ENCODE measurements around the gene LTBP3.

DNA sequence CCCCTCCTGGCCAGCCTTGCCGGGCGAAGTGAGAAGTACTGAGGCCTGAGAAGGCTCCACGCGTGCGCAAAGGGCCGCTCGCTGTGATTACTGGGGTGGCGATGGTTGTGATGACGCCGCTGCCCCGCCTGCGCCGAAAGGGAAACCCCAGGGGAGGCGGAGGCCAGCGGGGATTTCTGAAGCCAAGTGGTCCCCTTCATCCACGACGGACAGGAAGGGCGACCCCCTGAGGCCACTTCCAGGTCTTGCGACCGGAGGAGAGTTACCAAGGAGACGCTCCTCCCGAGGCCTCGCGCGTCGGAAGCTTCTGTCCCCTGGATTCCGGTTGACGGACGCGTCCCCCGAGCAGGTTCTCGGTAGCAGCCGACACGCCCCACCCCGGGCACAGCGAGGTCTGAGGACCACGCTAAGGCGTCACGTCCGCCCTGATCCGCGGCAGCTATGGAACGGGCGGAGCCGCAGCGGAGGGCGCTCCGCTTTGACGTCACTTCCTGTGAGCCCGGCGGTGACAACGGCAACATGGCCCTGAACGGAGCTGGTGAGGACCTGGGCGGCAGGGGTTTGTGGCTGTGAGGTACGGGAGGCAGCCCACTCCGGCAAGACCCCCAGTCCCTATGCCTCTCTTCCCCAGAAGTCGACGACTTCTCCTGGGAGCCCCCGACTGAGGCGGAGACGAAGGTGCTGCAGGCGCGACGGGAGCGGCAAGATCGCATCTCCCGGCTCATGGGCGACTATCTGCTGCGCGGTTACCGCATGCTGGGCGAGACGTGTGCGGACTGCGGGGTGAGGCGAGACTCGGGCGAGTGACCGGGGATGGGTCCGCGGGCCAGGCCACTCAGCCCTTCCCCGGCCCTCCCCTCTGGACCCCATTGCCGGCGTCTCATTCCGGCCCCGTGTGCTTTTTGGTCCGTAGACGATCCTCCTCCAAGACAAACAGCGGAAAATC lies 12.1 kb upstream of the LTBP3 start, which contains the start of gene ZNRD2:
- TF ChIP-seq, protein P1, sequence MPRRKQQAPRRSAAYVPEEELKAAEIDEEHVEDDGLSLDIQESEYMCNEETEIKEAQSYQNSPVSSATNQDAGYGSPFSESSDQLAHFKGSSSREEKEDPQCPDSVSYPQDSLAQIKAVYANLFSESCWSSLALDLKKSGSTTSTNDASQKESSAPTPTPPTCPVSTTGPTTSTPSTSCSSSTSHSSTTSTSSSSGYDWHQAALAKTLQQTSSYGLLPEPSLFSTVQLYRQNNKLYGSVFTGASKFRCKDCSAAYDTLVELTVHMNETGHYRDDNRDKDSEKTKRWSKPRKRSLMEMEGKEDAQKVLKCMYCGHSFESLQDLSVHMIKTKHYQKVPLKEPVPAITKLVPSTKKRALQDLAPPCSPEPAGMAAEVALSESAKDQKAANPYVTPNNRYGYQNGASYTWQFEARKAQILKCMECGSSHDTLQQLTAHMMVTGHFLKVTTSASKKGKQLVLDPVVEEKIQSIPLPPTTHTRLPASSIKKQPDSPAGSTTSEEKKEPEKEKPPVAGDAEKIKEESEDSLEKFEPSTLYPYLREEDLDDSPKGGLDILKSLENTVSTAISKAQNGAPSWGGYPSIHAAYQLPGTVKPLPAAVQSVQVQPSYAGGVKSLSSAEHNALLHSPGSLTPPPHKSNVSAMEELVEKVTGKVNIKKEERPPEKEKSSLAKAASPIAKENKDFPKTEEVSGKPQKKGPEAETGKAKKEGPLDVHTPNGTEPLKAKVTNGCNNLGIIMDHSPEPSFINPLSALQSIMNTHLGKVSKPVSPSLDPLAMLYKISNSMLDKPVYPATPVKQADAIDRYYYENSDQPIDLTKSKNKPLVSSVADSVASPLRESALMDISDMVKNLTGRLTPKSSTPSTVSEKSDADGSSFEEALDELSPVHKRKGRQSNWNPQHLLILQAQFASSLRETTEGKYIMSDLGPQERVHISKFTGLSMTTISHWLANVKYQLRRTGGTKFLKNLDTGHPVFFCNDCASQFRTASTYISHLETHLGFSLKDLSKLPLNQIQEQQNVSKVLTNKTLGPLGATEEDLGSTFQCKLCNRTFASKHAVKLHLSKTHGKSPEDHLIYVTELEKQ (CRISPR knock-in tag; IDR thresholded peaks at IDR 0.05) = no peak
- TF ChIP-seq, protein P2, sequence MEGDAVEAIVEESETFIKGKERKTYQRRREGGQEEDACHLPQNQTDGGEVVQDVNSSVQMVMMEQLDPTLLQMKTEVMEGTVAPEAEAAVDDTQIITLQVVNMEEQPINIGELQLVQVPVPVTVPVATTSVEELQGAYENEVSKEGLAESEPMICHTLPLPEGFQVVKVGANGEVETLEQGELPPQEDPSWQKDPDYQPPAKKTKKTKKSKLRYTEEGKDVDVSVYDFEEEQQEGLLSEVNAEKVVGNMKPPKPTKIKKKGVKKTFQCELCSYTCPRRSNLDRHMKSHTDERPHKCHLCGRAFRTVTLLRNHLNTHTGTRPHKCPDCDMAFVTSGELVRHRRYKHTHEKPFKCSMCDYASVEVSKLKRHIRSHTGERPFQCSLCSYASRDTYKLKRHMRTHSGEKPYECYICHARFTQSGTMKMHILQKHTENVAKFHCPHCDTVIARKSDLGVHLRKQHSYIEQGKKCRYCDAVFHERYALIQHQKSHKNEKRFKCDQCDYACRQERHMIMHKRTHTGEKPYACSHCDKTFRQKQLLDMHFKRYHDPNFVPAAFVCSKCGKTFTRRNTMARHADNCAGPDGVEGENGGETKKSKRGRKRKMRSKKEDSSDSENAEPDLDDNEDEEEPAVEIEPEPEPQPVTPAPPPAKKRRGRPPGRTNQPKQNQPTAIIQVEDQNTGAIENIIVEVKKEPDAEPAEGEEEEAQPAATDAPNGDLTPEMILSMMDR (IDR thresholded peaks at IDR 0.05 in 2 of 3, conservative IDR thresholded peaks at IDR 0.05 in 1 of 3; ENCODE audit: insufficient read depth in 2 of 3, low read depth in 1 of 3, low read length in 3 of 3) = peak; percentile 77 to 86 (median 81)
- TF ChIP-seq POLR2AphosphoS5 (IDR thresholded peaks at IDR 0.05; ENCODE audit: control insufficient read depth, insufficient read depth, low read depth, low read length) (peak; percentile 61; the same call in 1 of the 2 replicates), ZNF431 (CRISPR knock-in tag; IDR thresholded peaks at IDR 0.05) (no peak), RAD51 (IDR thresholded peaks at IDR 0.05; ENCODE audit: borderline replicate concordance, low read depth) (no peak), GTF2F1 (IDR thresholded peaks at IDR 0.05; ENCODE audit: low read depth, low read length) (peak; percentile 31; the same call in 1 of the 2 replicates), KAT2B (IDR thresholded peaks at IDR 0.05; ENCODE audit: low read depth, low read length) (no peak), MEF2D (tag; conservative IDR thresholded peaks at IDR 0.05; ENCODE audit: low read depth) (no peak), ZNF384 (IDR thresholded peaks at IDR 0.05; ENCODE audit: low read depth, low read length) (no peak), ZNF668 (CRISPR knock-in tag; IDR thresholded peaks at IDR 0.05) (no peak), POLR2G (IDR thresholded peaks at IDR 0.05; ENCODE audit: low read depth, low read length) (peak; percentile 87), SIRT6 (IDR thresholded peaks at IDR 0.05; ENCODE audit: low read depth, low read length) (no peak)
- TF ChIP-seq, protein P3, sequence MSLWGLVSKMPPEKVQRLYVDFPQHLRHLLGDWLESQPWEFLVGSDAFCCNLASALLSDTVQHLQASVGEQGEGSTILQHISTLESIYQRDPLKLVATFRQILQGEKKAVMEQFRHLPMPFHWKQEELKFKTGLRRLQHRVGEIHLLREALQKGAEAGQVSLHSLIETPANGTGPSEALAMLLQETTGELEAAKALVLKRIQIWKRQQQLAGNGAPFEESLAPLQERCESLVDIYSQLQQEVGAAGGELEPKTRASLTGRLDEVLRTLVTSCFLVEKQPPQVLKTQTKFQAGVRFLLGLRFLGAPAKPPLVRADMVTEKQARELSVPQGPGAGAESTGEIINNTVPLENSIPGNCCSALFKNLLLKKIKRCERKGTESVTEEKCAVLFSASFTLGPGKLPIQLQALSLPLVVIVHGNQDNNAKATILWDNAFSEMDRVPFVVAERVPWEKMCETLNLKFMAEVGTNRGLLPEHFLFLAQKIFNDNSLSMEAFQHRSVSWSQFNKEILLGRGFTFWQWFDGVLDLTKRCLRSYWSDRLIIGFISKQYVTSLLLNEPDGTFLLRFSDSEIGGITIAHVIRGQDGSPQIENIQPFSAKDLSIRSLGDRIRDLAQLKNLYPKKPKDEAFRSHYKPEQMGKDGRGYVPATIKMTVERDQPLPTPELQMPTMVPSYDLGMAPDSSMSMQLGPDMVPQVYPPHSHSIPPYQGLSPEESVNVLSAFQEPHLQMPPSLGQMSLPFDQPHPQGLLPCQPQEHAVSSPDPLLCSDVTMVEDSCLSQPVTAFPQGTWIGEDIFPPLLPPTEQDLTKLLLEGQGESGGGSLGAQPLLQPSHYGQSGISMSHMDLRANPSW (CRISPR knock-in tag; IDR thresholded peaks at IDR 0.05) = 0 out of 2 replicates have a peak, but pooled peaks have one; percentile 86
- TF ChIP-seq, protein P4, sequence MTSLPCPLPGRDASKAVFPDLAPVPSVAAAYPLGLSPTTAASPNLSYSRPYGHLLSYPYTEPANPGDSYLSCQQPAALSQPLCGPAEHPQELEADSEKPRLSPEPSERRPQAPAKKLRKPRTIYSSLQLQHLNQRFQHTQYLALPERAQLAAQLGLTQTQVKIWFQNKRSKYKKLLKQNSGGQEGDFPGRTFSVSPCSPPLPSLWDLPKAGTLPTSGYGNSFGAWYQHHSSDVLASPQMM (CRISPR knock-in tag; IDR thresholded peaks at IDR 0.05) = no peak
